Gastroesophageal sphincter (tissue), 3 donors: ENCODE measurements around the gene RGCC.

Source experiments
- CTCF ChIP-seq, 4 experiments: fragments of 200-600 bp in 2 of 4; fragments of 450-650 bp in 2 of 4; sonication (generic) in 1 of 4; IDR thresholded peaks; one replicate each; pipeline ENCODE4 v1.5.1; 2017 to 2019; ENCODE audit warnings: antibody characterized with exemption in 4 of 4, mild to moderate bottlenecking in 2 of 4, moderate library complexity in 2 of 4
- POLR2A ChIP-seq, 2 donors: fragments of 450-650 bp; IDR thresholded peaks; one replicate each; pipeline ENCODE4 v1.6.1; 2017; ENCODE audit warnings: antibody characterized with exemption in 2 of 2, mild to moderate bottlenecking in 2 of 2, moderate library complexity in 1 of 2

- TF ChIP-seq CTCF (IDR thresholded peaks at IDR 0.05) (no peak), POLR2A (IDR thresholded peaks at IDR 0.05) (no peak)
Observed at GRCh38 chr13:41427666-41428065, 29.7 kb upstream of the RGCC start.
